Effector memory CD8-positive, alpha-beta T cell (primary cell): ENCODE results near the gene C1QTNF7.

Experiments used
- ATAC-seq: fragments of 150-1000 bp; cut with Tn5 transposase; replicated peaks from 2 replicates; pipeline ENCODE4 v1.10.0; 2021; ENCODE audit warnings: mild to moderate bottlenecking, moderate library complexity
- DNase-seq, 3 experiments: peaks; one replicate each; pipeline ENCODE4 v3.0.0; 2021
- H3K27ac Mint-ChIP-seq, 2 donors: one replicate each; pipeline ENCODE4 v1.8.0; 2022; ENCODE audit warnings: mild to moderate bottlenecking in 2 of 2, mixed read lengths in 2 of 2, moderate library complexity in 2 of 2
- H3K27me3 Mint-ChIP-seq, 2 donors: one replicate each; pipeline ENCODE4 v1.8.0; 2022; ENCODE audit warnings: mixed read lengths in 2 of 2
- H3K36me3 Mint-ChIP-seq: one replicate; pipeline ENCODE4 v1.8.0; 2022; ENCODE audit warnings: mild to moderate bottlenecking, moderate library complexity, mixed read lengths; ENCODE audit not compliant: insufficient read depth
- H3K4me1 Mint-ChIP-seq, 2 donors: one replicate each; pipeline ENCODE4 v1.8.0; 2022; ENCODE audit warnings: low read depth in 2 of 2, mixed read lengths in 2 of 2
- H3K4me3 Mint-ChIP-seq, 2 donors: one replicate each; pipeline ENCODE4 v1.8.0; 2022; ENCODE audit warnings: mild to moderate bottlenecking in 2 of 2, mixed read lengths in 2 of 2, moderate library complexity in 2 of 2
- H3K9me3 Mint-ChIP-seq, 2 donors: one replicate each; pipeline ENCODE4 v1.8.0; 2022; ENCODE audit warnings: mixed read lengths in 2 of 2

Gene C1QTNF7

GRCh38 chr4:15451866-15452765 lies 24.3 kb downstream of the C1QTNF7 start:
- no peaks in the 10 kb centered on the region for H3K36me3 Mint-ChIP-seq
- H3K4me1 Mint-ChIP-seq = no peaks in the 10 kb centered on the region
- DNase-seq = no peak
- no peak overlapping the region for H3K4me3 Mint-ChIP-seq
- H3K27ac Mint-ChIP-seq = no peak overlapping the region
- no peak for ATAC-seq
- H3K27me3 Mint-ChIP-seq = no peaks in the 10 kb centered on the region
- no peaks in the 10 kb centered on the region for H3K9me3 Mint-ChIP-seq

GRCh38 chr4:15455290-15455689 lies 27.5 kb downstream of the C1QTNF7 start:
- no peak overlapping the region for H3K27ac Mint-ChIP-seq
- H3K4me3 Mint-ChIP-seq = no peak overlapping the region
- ATAC-seq (no peak), DNase-seq (no peak)
- no peaks in the 10 kb centered on the region for H3K27me3 Mint-ChIP-seq
- H3K36me3 Mint-ChIP-seq = no peaks in the 10 kb centered on the region
- H3K4me1 Mint-ChIP-seq = no peaks in the 10 kb centered on the region
- no peaks in the 10 kb centered on the region for H3K9me3 Mint-ChIP-seq

DNA sequence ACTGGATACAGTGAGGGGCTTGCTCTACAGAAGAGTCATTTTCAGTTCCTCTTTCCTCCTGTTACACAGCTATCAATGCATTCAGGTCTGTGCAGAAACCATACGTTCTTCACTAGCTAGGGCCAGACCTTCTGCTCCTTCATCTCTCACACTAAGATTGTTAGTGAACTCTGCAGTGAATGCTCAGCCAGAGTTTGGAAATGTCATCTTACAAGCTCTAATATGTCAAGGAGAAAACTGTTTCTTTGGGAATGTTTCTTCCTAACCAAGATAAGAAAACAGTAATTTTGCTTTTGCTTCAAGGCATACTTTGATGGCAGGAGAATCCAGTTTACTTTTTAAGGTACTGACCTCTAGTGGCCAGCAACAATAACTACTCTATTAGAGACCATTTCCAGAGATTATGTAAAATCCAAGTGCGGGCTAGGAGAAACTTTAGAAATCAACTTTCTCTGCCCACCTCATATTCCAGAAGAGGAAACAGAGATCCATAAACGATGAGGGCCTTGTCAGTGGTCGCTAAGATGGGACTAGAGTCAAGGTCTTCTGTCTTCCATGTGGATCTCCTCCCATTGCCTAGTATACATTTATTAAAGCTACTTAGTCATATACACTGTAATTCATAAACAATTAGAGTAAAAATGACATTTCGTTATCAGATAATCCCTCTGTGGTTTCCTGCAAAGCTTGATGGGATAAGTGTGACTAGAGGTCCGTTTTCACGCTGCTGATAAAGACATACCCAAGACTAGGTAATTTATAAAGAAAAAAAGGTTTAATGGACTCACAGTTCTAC lies 29.8 kb downstream of the C1QTNF7 start:
- ATAC-seq = peak; percentile 65
- DNase-seq = peak in 1 of 3 experiments; percentile 3
- Mint-ChIP-seq H3K4me3 (no peak overlapping the region), H3K27me3 (no peaks in the 10 kb centered on the region), H3K4me1 (no peaks in the 10 kb centered on the region), H3K27ac (no peak overlapping the region), H3K9me3 (no peaks in the 10 kb centered on the region), H3K36me3 (no peaks in the 10 kb centered on the region)

- no peaks in the 10 kb centered on the region for H3K4me1 Mint-ChIP-seq
- no peaks in the 10 kb centered on the region for H3K27me3 Mint-ChIP-seq
- no peak overlapping the region for H3K27ac Mint-ChIP-seq
- H3K36me3 Mint-ChIP-seq = no peaks in the 10 kb centered on the region
- H3K4me3 Mint-ChIP-seq = no peak overlapping the region
- ATAC-seq (no peak), DNase-seq (no peak)
- no peaks in the 10 kb centered on the region for H3K9me3 Mint-ChIP-seq
Measured at GRCh38 chr4:15458616-15459015, 30.8 kb downstream of the C1QTNF7 start.

DNA sequence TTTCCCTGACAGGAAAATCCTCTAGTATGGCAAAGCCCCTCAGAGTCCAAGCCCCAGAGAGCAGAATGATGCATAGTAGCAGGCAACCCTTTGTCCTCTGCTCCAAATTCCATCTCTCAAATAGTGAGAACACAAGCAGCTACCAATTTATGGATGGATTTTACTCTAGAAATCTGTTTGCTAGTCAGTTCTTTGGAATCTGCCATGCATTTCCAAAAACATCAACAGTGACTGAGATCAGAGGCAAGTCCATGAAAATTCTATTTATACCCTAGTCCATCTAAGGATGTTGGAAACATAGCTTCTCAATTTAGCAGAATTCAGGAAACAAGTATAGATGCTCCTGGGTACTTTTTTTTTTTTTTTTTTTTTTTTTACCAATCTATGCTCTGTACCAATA lies 31.9 kb downstream of the C1QTNF7 start:
- Mint-ChIP-seq H3K4me1 (no peaks in the 10 kb centered on the region), H3K27ac (no peak overlapping the region), H3K4me3 (no peak overlapping the region), H3K9me3 (no peaks in the 10 kb centered on the region), H3K27me3 (no peaks in the 10 kb centered on the region), H3K36me3 (no peaks in the 10 kb centered on the region)
- DNase-seq = no peak
- no peak for ATAC-seq

DNA sequence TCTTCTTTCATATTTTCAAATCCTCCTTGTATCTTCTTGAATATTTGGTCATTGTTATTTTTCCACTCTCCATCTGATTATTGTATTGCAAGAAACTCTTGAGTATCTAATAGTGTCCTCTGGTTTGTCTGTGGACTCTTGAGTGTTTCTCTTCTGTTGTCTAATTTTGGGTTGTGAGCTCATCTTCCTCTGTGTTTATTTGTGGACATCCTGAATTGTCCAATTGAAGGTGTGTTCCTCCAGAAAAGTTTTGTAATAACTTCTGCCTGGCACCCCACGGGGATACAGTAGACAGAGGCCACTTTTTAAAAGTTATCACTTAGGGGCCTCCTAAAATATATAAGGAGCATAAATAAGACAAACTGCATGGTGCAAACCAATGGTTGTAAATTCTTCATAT lies 38.8 kb downstream of the C1QTNF7 start:
- Mint-ChIP-seq H3K36me3 (no peaks in the 10 kb centered on the region), H3K4me3 (no peak overlapping the region), H3K9me3 (no peaks in the 10 kb centered on the region), H3K27ac (no peak overlapping the region), H3K4me1 (peaks cover 4 to 7% of the 10 kb centered on the region in 2 donors), H3K27me3 (peaks cover 0 to 6% of the 10 kb centered on the region in 2 donors)
- ATAC-seq (no peak), DNase-seq (no peak)

GRCh38 chr4:15469402-15470127 lies 41.7 kb downstream of the C1QTNF7 start, which contains the start of gene CC2D2A:
Gene CC2D2A (plus strand): TSS chr4:15469882. CDS start chr4:15475933, 6,051 bp downstream.
- Mint-ChIP-seq H3K27ac (peak within 1 kb of the TSS in 1 of 2 donors; percentile 30), H3K4me3 (peak within 1 kb of the TSS; percentile 42 to 66)

DNA sequence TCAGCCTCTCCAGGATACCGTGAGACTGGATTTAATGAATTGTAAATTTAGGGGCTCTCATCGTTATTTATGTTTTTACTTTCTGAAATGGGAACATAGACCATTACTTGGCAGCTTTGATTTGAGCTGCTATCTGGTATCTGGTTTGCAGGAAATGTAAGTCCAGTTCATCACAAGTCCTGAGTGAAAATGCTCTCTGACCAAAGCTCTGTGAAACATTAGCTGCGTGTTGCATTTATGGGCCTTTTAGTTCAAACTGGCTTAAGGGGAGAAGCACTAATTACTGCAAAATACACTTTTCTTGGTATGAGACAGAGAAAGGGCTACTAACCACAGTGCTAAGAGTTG lies 42.3 kb downstream of the C1QTNF7 start:
- Mint-ChIP-seq H3K4me1 (peaks cover 4 to 7% of the 10 kb centered on the region in 2 donors), H3K36me3 (no peaks in the 10 kb centered on the region), H3K4me3 (peak overlapping the region; percentile 42 to 66), H3K27me3 (peaks cover 0 to 6% of the 10 kb centered on the region in 2 donors), H3K27ac (peak overlapping the region in 1 of 2 donors; percentile 30), H3K9me3 (no peaks in the 10 kb centered on the region)
- DNase-seq (no peak), ATAC-seq (no peak)

More at GRCh38 chr4:15469402-15470127, 41.7 kb downstream of the C1QTNF7 start, which contains the start of gene CC2D2A:
- Mint-ChIP-seq H3K36me3 (no peaks in the 10 kb centered on the region), H3K4me1 (peaks cover 4 to 7% of the 10 kb centered on the region in 2 donors), H3K27me3 (peaks cover 0 to 6% of the 10 kb centered on the region in 2 donors), H3K9me3 (no peaks in the 10 kb centered on the region)
- DNase-seq = no peak
- ATAC-seq = peak; percentile 47

- no peaks in the 10 kb centered on the region for H3K9me3 Mint-ChIP-seq
- H3K4me1 Mint-ChIP-seq = no peaks in the 10 kb centered on the region
- no peaks in the 10 kb centered on the region for H3K27me3 Mint-ChIP-seq
- DNase-seq (no peak), ATAC-seq (no peak)
- H3K27ac Mint-ChIP-seq = no peak overlapping the region
- no peak overlapping the region for H3K4me3 Mint-ChIP-seq
- no peaks in the 10 kb centered on the region for H3K36me3 Mint-ChIP-seq
Measured at GRCh38 chr4:15476396-15476795, 48.6 kb downstream of the C1QTNF7 start.

DNA sequence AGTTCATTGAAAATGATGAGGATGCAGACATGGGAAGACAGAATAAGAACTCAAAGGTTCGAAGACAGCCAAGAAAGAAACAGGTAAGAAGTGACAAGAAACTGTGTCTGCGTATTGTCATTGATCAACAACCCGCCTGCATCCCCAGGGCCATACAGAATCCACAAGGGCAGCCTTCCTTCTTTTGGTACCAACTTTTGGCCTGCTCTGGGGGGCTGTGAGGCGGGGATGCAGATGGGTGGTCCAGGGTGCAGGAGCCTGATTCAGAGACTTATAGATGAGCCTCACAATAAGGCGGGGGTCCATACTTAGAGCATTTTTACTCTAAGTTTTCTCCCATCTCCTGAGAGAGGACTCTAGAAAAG lies 50.9 kb downstream of the C1QTNF7 start:
- DNase-seq (no peak), ATAC-seq (no peak)
- no peak overlapping the region for H3K4me3 Mint-ChIP-seq
- no peaks in the 10 kb centered on the region for H3K36me3 Mint-ChIP-seq
- H3K4me1 Mint-ChIP-seq = no peaks in the 10 kb centered on the region
- peaks cover 0 to 2% of the 10 kb centered on the region in 2 donors for H3K9me3 Mint-ChIP-seq
- no peak overlapping the region for H3K27ac Mint-ChIP-seq
- H3K27me3 Mint-ChIP-seq = no peaks in the 10 kb centered on the region

DNA sequence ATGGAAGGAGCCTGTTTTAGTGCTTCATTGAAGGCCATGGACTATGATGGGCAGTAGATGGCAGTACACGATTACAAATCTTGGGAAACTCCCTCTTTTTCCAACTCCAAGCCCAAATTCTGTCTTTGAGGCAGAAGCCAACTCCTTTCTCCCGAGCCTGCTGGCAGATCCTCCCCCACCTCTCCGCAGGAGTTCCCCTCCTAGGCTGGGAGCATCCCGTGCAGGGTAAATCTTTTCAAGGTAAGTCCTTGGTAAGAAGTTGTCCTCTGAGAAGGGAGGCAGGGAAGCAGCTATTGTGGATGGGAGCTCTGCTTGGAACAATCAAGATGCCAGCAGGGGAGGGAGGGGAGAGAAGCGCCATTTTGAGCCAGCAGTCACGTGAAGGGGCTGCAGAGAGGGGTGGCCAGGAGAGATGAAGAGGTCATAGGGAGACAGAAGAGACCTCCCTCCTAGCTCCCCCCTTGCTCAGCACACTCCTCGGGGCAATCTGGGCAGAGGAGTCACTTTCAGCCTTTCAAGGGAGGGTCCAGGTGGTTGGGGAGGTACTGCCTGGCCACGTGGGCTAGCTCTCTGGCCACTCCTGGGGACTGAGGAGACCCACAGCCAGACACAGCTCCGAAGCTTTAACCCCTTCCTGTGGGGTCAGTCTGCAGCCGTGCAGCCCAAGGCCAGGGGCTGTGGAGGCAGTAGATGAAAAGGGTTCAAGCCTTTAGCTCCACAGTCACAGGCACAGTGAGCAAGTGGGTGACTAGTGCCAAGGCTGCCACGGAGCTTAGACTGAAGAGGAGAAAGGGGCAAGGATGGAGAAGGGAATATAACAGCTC lies 51.5 kb downstream of the C1QTNF7 start:
- H3K27ac Mint-ChIP-seq = no peak overlapping the region
- H3K27me3 Mint-ChIP-seq = no peaks in the 10 kb centered on the region
- no peaks in the 10 kb centered on the region for H3K4me1 Mint-ChIP-seq
- ATAC-seq (no peak), DNase-seq (no peak)
- H3K9me3 Mint-ChIP-seq = peaks cover 3 to 8% of the 10 kb centered on the region in 2 donors
- no peak overlapping the region for H3K4me3 Mint-ChIP-seq
- H3K36me3 Mint-ChIP-seq = no peaks in the 10 kb centered on the region

GRCh38 chr4:15479913-15480185 lies 52.0 kb downstream of the C1QTNF7 start:
- H3K4me1 Mint-ChIP-seq = no peaks in the 10 kb centered on the region
- peaks cover 3 to 10% of the 10 kb centered on the region in 2 donors for H3K9me3 Mint-ChIP-seq
- no peaks in the 10 kb centered on the region for H3K27me3 Mint-ChIP-seq
- no peak for DNase-seq
- no peaks in the 10 kb centered on the region for H3K36me3 Mint-ChIP-seq
- no peak overlapping the region for H3K4me3 Mint-ChIP-seq
- no peak overlapping the region for H3K27ac Mint-ChIP-seq
- no peak for ATAC-seq
